Heart left ventricle (tissue), 16 donors: ENCODE data around the gene NME7. TPM values are rescaled to one million over a fixed set of nuclear protein-coding genes. Genes with fewer than 3 reads are reported as not detected.

ENCODE experiments used
- ATAC-seq, 4 donors: fragments of 200-7000 bp; cut with Tn5 transposase; one replicate each; pipeline ENCODE4 v1.9.1; 2020 to 2022; ENCODE audit warnings: moderate library complexity in 4 of 4, mild to moderate bottlenecking in 3 of 4, moderate number of reproducible peaks in 1 of 4
- DNase-seq, 5 donors: peaks; one replicate each; pipeline ENCODE4 v3.0.0-alpha.2; 2020
- H3K27ac ChIP-seq, 12 donors: fragments of 200-600 bp; sonication (generic) in 4 of 12; one replicate each; pipeline versions ENCODE4 v1.5.0 to v1.8.0; 2016 to 2022; ENCODE audit warnings: mild to moderate bottlenecking in 2 of 12
- H3K27me3 ChIP-seq, 9 donors: fragments of 200-600 bp; sonication (generic) in 2 of 9; one replicate each; pipeline versions ENCODE4 v1.5.1 to v1.8.0; 2016 to 2022; ENCODE audit warnings: mild to moderate bottlenecking in 3 of 9
- H3K36me3 ChIP-seq, 9 donors: fragments of 200-600 bp; sonication (generic) in 2 of 9; one replicate each; pipeline versions ENCODE4 v1.5.0 to v1.8.0; 2018 to 2022; ENCODE audit warnings: mild to moderate bottlenecking in 2 of 9
- H3K4me1 ChIP-seq, 12 donors: fragments of 200-600 bp; sonication (generic) in 4 of 12; one replicate each; pipeline versions ENCODE4 v1.5.0 to v1.8.0; 2016 to 2022; ENCODE audit warnings: mild to moderate bottlenecking in 3 of 12
- H3K4me3 ChIP-seq, 12 donors: fragments of 200-600 bp; sonication (generic) in 4 of 12; one replicate each; pipeline versions ENCODE4 v1.5.0 to v1.8.0; 2017 to 2022; ENCODE audit warnings: mild to moderate bottlenecking in 9 of 12, moderate library complexity in 4 of 12
- H3K9me3 ChIP-seq, 12 donors: fragments of 200-600 bp; sonication (generic) in 4 of 12; one replicate each; pipeline versions ENCODE4 v1.5.0 to v1.8.0; 2016 to 2022; ENCODE audit warnings: mild to moderate bottlenecking in 1 of 12
- POLR2A ChIP-seq, 2 donors: fragments of 450-650 bp; IDR thresholded peaks; one replicate each; pipeline ENCODE4 v1.6.1; 2017; ENCODE audit warnings: antibody characterized with exemption in 2 of 2, mild to moderate bottlenecking in 2 of 2, moderate library complexity in 2 of 2
- WGBS, 4 donors: extraction: QIAGEN DNeasy Blood & Tissue Kit in 2 of 4; methylation state at CpG; one replicate each; pipeline versions ENCODE4 v1.1.5 to v1.1.7; 2013 to 2018; 5-methylcytosine and 5-hydroxymethylcytosine counted together
- intact Hi-C, 10 donors: fragments of 100-400 bp; cut with DNase I; formaldehyde crosslinking; loops; one replicate each; pipeline versions ENCODE4 v1.11.1 to v1.14.2; 2022
- polyA plus RNA-seq, 2 donors: library from polyadenylated mRNA; stranded (reverse); fragments of 200-250 nt; gene quantifications; one replicate each; pipeline ENCODE4 v1.2.3, GENCODE V29; 2013
- total RNA-seq, 9 donors: library from RNA; depleted of rRNA in 2 of 9; stranded (reverse); fragments of >200 nt in 2 of 9; fragmentation: NEBNext Ultra II Directional in 3 of 9; extraction: Animal tissue kit (Norgen Biotek cat#: 25700) in 3 of 9; gene quantifications; one replicate each; pipeline versions ENCODE4 v1.1.0 to v1.2.4, GENCODE V29; 2016 to 2023
- TF ChIP-seq, protein P1 (sequence below), 12 donors: fragments of 200-600 bp; sonication (generic) in 4 of 12; IDR thresholded peaks; one replicate each; pipeline versions ENCODE4 v1.5.0 to v1.8.0; 2018 to 2022; ENCODE audit warnings: antibody characterized with exemption in 12 of 12, mild to moderate bottlenecking in 5 of 12
- donor health status: ischemic (EF 13 %, LVEDD 7.1; RV severe dilation, severe dysfunction).
- donor health status: healthy with polysubstance abuse.
- donor health status: DM: no; HTN: yes; CAD: no.
- donor health status: DM: no; HTN: no; CAD: no.
- donor health status: ischemic (EF 25% LVEDD 6.9; RV normal size, moderate dysfunction).
- donor health status: ischemic (EF 25% LVEDD 5.7; RV mildly dilated, moderate dysfunction).
- donor health status: healthy.
- donor health status: DM: yes; HTN: yes; CAD: no.
- donor health status: ischemic (EF 35%, LVEDD 5.7; RV mildly dilated, moderate dysfunction).
- donor health status: nonischemic (EF 11% LVEDD 7.7; RV severe dilation, severe dysfunction).
- donor health status: DM: yes; HTN: yes; CAD: no.
- donor health status: PGD.
- donor health status: ischemic (EF 29% LVEDD 5.4; RV normal size, mild dysfunction).
- donor health status: nonischemic (EF 23%, LVEDD 6.1; RV moderate dilation, normal function).

Gene NME7
- total and polyA plus RNA-seq, 11 donors = 3.1 to 25.2 (median 8.4) TPM

DNA sequence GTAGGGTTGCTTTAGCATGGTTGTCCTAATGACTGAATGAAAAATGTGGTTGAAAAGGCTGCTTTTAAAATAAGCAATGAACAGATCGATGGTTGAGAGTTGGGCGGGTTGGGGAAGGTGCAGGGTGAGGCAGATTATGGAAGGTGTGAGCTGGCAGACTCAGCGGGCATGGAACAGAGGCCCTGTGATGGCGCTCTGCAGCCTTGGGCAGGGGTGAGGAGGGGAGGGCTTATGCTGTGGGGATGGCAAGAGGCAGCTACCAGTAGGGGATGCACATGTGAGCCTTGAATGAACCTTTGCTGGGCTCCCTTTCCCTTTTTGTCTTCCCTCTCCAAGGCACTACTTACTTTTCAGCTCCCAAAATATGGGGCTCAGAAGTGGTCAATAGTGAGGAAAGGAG, 230.2 kb downstream of the NME7 start:
- WGBS, 4 donors = 94 to 99% (median 97%) methylated on average over 4 of the region's 4 CpGs
- Histone ChIP-seq H3K4me3 (no peak overlapping the region), H3K36me3 (peaks cover 0 to 18% (median 3%) of the 10 kb centered on the region in 9 donors), H3K4me1 (peaks cover 0 to 17% (median 0%) of the 10 kb centered on the region in 12 donors), H3K27ac (no peak overlapping the region), H3K9me3 (no peaks in the 10 kb centered on the region), H3K27me3 (no peaks in the 10 kb centered on the region)
- TF ChIP-seq, protein P1, sequence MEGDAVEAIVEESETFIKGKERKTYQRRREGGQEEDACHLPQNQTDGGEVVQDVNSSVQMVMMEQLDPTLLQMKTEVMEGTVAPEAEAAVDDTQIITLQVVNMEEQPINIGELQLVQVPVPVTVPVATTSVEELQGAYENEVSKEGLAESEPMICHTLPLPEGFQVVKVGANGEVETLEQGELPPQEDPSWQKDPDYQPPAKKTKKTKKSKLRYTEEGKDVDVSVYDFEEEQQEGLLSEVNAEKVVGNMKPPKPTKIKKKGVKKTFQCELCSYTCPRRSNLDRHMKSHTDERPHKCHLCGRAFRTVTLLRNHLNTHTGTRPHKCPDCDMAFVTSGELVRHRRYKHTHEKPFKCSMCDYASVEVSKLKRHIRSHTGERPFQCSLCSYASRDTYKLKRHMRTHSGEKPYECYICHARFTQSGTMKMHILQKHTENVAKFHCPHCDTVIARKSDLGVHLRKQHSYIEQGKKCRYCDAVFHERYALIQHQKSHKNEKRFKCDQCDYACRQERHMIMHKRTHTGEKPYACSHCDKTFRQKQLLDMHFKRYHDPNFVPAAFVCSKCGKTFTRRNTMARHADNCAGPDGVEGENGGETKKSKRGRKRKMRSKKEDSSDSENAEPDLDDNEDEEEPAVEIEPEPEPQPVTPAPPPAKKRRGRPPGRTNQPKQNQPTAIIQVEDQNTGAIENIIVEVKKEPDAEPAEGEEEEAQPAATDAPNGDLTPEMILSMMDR (IDR thresholded peaks at IDR 0.05) = no peak
- TF ChIP-seq POLR2A (IDR thresholded peaks at IDR 0.05) = no peak
- intact Hi-C loops = loop anchor here in 2 of 10 donors (5.0 to 10.0 kb wide), 2 partner anchors 500 to 503 kb away; no protein-coding TSS in a partner anchor
- ATAC-seq = peak in 1 of 4 donors; percentile 60
- no peak for DNase-seq

DNA sequence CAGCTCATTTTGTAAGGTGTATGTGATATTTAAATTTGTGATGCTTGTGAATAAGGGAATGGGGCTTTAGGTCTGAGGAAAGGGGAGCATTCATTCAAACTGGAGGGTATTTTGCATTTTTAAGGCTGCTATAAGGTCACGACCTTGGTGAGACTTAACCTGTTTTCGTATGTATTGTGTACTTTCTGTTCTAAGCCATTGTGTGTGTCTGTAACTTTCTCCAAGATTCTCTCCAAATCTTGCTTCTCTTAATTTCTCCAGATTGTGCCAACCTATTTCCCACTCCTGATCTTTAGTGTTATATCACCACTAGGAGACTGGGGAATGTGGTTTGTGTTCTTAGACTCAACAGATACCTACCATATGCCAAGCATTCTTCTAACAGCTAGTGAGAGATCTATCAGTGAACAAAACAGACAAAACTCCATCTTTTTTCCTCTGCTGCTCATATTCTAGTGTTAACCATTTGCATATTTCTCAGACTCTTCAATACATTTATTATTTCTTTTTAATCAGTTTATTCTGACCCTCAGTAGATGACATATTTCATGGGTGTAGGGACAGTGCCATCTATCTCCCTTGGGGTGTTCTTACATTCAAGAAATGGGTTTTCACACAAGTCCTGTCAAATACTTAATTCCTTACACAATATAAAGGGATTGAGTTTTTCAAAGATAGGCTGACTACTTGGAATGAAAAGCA, 233.6 kb downstream of the NME7 start:
- TF ChIP-seq POLR2A (IDR thresholded peaks at IDR 0.05) = no peak
- TF ChIP-seq, protein P1 (IDR thresholded peaks at IDR 0.05) = peak in 9 of 12 donors; percentile 10 to 64 (median 42)
- 73 to 88% (median 84%) methylated on average over 2 of the region's 2 CpGs for WGBS, 4 donors
- peak overlapping the region in 5 of 12 donors; percentile 10 to 34 (median 15) for H3K27ac ChIP-seq

DNA sequence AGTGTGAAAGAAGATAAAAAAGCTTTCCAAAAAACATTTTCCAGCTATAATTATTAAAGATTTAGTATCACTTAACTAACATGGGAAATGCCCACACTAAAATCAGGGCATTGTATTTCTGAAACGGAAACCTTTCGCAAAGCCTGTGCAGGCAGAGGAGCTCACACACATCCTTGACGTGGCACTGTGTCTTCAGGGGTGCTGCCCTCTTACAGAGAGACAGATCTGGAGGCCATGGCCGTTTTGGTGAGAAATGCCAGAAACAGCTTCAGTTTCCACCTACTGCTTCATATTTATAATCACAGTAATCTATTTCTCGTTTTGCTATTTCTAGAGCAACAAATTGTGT, 234.4 kb downstream of the NME7 start:
- DNase-seq (no peak), ATAC-seq (no peak)
- Histone ChIP-seq H3K9me3 (no peaks in the 10 kb centered on the region), H3K27me3 (no peaks in the 10 kb centered on the region), H3K4me3 (no peak overlapping the region), H3K27ac (peak overlapping the region in 1 of 12 donors; percentile 13), H3K4me1 (peaks cover 0 to 28% (median 9%) of the 10 kb centered on the region in 12 donors), H3K36me3 (peaks cover 0 to 56% (median 37%) of the 10 kb centered on the region in 9 donors)
- intact Hi-C loops = loop anchor here in 1 of 10 donors (5.0 to 10.0 kb wide), 2 partner anchors 498 to 526 kb away; no protein-coding TSS in a partner anchor
- TF ChIP-seq POLR2A (IDR thresholded peaks at IDR 0.05) = no peak
- TF ChIP-seq, protein P1 (IDR thresholded peaks at IDR 0.05) = no peak
- WGBS, 4 donors = 61 to 73% (median 71%) methylated on average over 5 of the region's 5 CpGs

More for the DNA sequence above, 233.6 kb downstream of the NME7 start:
- no peaks in the 10 kb centered on the region for H3K9me3 ChIP-seq
- DNase-seq = no peak
- ATAC-seq = peak in 2 of 4 donors; percentile 40 to 47
- peaks cover 0 to 48% (median 30%) of the 10 kb centered on the region in 9 donors for H3K36me3 ChIP-seq
- no peak overlapping the region for H3K4me3 ChIP-seq
- intact Hi-C loops = loop anchor here in 1 of 10 donors (5.0 to 10.0 kb wide), 2 partner anchors 499 to 527 kb away; no protein-coding TSS in a partner anchor
- H3K27me3 ChIP-seq = no peaks in the 10 kb centered on the region
- peaks cover 0 to 23% (median 8%) of the 10 kb centered on the region in 12 donors for H3K4me1 ChIP-seq

DNA sequence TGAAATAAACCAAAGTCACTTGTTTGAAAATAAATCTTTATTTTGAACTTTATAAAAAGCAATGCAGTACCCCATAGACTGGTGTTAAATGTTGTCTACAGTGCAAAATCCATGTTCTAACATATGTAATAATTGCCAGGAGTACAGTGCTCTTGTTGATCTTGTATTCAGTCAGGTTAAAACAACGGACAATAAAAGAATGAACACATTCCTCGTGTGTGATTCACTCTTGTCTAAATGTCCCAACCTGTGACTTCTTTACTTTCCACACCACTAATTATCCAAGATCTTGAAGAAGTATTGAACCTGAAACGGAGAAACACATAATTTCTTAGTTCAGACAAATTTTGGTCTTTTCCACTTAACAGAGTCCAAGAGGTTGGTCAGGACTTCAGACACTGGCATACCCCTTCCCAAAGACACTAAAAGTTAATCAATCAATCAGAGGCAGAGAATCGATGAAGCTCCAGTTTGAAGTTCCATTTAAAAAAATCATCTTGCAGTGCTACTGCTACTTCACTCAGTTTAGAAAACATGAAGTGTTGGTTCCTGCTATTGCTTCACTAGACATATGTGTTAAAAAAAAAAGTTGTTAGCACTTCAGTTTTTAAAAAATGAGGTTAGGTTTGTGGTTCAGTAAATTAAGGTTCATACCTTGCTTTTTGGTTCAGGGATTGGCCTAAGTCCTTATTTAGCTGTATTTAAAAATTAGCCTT, 234.9 kb downstream of the NME7 start:
- intact Hi-C loops = loop anchor here in 1 of 10 donors (5.0 to 10.0 kb wide), 2 partner anchors 498 to 525 kb away; no protein-coding TSS in a partner anchor
- no peak for TF ChIP-seq POLR2A (IDR thresholded peaks at IDR 0.05)
- TF ChIP-seq, protein P1 (IDR thresholded peaks at IDR 0.05) = no peak
- H3K36me3 ChIP-seq = peaks cover 0 to 61% (median 42%) of the 10 kb centered on the region in 9 donors
- ATAC-seq (no peak), DNase-seq (no peak)
- no peaks in the 10 kb centered on the region for H3K27me3 ChIP-seq
- 56 to 75% (median 67%) methylated on average over 4 of the region's 4 CpGs for WGBS, 4 donors
- H3K9me3 ChIP-seq = no peaks in the 10 kb centered on the region
- peak overlapping the region in 1 of 12 donors; percentile 13 for H3K27ac ChIP-seq
- H3K4me1 ChIP-seq = peaks cover 0 to 33% (median 10%) of the 10 kb centered on the region in 12 donors
- H3K4me3 ChIP-seq = no peak overlapping the region
